Fibroblast of skin of left biceps (primary cell): Measurements from ENCODE around the gene PPFIBP2.

ENCODE experiments used
- DNase-seq, 2 experiments: peaks; one replicate each; pipeline ENCODE4 v3.0.0-alpha.2; 2013; ENCODE audit warnings: low read depth in 2 of 2

Gene PPFIBP2

DNA sequence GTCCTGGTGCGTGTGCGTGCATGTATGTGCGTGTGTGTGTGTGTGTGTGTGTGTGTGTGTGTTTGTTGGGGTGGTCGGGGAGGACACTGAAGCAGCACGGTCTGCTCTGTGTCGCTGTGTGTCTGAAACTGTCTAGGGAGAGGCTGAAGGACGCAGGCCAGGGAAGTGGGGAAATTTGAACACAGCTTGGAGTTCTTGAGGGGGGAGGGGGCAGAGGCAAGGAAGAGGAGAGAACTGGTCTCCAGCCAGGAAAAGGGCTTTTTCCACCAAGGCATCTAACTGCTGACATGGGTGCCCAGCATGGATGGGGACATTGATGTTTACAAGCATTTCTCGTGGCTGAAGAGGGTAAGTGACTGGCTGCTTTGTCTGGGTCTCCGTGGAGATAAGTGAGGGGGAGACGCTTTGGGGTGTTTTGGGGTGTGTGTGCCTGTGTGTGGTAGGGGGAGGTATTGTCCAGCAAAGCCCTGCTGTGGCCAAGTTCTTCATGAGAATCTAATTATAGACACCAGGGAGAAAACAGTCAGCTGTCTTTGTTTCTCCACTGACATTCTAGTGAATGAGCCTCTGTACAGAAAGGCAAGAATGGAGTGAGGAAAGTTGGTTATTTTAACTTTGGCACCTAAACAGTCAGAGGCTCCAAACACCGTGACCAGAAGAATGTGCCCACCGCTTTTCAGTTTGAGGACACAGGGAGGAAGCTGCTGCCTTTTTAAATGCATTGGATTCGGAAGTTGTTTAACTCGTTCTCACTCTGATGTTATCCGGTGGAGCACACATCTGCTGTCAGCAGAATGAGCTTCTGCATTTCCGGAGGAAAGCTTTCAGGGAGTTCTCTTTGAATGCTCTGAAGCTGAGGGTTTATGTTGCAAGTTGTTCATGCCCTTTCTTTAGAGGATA lies 63.7 kb downstream of the PPFIBP2 start:
- no peak for DNase-seq

DNA sequence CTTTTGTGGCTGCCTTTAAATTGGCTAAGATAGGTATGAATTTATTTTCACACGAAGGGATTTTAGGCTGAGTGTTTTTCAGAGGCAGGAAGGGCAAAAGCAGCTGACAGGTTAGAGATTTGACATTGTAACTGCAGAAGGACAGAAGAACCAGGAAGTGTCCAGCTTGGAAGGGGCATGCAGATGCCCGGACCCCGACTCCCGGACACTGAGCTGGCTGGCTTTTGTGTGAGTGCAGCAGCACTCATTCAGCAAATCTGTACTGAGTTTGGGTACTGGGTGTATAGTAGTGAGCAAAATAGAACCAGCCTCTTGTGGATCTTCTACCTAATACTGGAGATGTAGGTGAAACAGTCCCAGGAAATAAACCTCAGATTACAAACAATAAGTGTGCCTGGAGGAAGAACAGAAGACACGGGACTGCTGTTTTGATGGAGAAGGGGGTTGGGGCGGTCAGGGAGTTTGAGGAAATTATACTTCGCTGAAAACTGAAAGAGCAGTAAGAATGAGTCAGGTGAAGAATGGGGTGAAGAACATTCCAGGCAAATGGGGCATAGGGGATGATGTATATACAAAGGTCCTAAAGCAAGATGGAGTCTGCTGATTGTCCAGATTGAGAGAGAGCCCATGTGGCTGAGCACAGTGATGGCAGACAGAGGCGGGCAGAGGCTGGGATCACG lies 64.6 kb downstream of the PPFIBP2 start:
- DNase-seq, result no peak

DNA sequence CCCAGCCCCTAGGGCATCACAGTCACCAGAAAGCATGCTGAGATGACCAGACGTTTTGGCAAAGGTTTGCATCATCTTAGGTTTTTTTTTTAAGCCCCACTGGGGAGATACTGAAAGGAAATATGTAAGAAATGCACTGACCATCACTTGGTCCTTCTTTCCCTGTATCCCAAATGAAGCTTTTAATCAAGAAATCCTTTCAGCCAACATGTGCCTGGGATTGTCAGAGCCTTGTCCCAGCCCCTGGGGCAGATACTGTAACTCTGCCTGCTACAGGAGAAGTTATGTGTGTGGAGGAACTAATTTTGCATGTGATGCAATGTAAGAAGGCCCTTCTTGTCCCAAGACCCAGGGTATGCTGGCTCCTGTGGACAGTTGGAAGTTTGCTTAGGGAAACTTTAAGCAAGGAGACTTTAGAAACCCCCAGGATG lies 65.6 kb downstream of the PPFIBP2 start:
- DNase-seq, result no peak

DNA sequence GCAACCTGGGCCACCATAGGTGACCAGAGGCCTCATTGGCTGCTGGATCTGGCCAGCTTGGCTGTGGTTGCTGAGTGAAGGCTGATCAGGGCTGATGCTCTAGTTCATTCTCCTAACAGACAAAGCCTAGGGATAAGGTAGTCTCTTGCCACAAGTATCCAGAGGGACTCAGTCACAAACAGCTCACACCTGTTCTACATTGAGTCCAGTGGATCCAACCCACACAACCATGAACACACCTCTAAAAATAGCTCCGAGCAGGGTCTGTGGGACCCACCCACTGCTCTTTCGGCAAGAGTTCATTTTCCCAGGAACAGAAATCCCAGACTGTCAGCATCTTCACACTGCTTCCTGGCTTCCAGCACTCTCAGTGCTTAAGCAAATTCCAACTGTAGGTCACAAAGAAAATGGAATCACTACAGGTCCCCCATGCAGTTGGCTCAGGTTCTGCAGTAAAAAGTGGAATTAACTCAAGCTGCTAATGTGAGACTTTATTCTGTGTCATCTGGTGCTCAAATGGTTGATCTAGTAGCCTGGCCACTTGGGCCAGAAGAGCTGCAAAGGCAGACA lies 67.3 kb downstream of the PPFIBP2 start:
- DNase-seq, result no peak

DNA sequence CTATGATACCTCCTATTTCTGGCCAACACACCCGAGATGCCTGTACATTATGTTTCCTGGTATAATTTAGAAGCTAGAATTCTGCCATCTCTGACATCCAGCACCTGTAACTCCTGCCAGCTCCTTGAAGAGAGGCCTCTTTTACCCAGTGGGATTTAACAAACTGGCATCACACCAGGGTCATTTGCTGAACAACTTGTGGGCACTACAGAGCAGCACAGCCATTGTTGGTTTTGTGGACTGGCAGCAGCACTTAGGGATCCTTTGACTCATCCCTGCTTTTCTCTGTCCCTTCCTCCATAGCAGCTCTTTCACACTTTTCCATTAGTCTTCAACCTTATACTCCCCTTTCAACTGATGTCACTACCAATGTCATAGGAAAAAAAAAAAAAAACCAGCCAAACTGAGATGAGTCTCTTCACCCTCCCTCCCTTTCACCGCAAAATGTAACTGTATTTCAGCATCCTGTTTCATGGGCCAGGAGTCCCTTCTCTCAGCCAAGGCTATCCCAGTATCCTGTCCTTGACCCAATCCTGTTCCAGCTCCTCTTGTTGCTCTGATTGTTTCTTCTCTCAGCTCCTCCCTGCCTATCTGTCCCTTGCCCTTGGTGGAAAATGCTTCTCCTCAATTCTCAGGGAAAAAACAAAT lies 68.7 kb downstream of the PPFIBP2 start:
- no peak for DNase-seq

DNA sequence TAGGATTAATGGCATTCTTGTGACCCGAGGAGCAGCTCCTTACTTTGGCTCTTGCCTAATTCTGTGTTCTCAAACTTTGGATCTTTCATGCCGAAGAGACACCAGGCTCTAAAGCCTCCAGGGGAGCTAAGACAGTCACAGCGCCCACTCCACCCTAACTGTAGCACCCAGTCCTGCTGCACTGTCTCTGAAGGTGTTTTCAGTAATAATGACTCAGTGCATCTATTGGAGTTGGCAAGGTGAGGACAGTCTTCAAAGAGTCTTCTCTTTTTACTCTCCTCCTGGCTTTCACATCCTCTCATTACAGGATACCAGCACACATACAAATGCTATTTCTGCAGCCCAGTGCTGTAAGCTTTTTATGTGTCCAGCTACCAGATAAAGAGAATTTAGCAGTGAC lies 69.4 kb downstream of the PPFIBP2 start:
- DNase-seq, result no peak

DNA sequence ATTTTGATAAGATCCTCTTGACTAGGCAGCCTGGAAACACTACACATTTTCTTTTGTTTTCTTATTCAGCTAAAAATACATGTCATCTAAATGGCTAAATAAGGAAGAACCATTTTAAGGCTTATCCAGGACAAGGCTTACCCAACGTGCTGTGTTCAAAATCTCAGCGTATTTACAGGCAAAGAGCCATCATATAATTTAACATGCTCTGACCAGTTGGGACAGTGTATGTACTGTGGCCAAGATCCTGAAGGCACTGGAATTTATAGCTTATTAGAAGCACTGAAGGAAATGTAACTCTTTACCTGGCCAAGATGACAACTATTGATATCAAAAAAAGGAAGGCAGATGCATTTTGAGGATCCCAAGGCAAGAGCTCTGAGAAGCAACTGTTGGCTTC lies 71.1 kb downstream of the PPFIBP2 start:
- DNase-seq, result no peak

DNA sequence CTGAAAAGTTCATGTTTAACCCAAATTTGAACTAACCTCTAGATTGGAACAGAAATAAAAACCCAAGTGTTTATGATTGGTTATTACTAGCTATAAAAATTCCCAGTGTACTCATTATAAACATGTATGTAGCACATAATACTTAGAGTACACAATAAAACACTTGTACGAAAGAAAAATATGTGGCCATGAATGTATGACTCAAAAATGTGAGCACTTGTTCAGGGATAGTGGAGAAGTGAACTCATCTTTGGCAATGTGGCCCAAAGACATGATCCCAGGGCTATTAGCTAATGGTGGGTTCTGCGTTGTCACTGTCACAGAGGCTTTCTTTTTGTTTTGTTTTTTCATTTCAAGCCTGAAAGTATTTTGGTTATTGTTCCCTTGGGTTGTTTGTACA lies 72.0 kb downstream of the PPFIBP2 start:
- DNase-seq, result no peak

DNA sequence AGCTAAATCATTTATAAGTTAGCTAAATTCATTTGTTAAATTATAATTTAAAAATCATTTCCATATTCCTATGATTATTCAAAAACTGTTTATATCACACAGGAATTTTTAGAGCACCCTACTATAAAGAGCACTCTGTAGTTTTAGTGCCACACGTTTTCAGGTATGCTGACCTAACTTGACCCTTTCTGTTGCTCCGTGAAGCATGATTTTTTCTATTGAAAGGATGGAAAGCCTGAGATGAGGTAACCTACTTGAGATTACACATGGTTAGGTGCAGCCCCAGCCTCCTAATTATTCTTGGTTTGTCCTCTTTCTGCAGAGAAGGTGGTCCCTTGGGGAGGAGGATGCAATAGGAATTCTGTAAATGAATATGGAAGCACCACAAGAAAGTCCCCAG lies 72.6 kb downstream of the PPFIBP2 start:
- DNase-seq, result no peak

DNA sequence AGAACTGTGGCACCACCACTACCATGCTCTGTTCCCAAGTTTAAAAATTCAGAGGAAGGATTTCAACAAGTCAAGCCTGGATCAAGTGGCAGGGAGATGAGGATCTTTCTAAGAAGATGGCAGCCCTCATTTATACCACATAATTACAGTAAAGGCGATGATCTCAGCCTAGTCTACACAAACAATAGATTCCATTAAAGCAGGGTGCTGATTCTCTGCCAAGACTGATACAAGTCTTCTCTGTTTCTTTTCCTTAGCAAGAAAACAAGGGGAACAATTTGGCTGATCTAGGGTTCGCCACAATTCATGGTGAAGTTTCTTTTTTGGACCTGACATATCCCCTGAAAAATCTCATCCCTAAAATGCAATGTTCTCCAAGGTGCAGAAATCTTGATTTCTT lies 73.9 kb downstream of the PPFIBP2 start:
- DNase-seq, result no peak

DNA sequence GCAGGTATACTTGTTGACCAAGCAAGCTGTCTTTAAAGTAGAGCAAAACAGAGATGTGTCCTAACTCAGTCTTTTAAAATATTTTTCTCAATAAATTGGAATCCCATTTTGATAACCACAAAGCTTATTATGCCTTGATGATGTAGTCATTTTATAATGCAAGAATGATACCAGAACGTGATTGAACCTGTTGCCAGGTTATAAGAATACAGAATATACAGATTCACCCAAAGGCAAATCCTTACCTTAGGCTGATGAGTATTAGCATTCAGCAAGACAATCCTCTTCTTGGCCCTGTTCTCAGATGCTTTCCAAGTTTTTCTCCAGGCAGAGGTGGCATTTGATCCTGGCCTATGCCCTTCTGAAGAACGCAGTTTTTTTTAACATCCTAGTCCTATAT lies 76.1 kb downstream of the PPFIBP2 start:
- no peak for DNase-seq

DNA sequence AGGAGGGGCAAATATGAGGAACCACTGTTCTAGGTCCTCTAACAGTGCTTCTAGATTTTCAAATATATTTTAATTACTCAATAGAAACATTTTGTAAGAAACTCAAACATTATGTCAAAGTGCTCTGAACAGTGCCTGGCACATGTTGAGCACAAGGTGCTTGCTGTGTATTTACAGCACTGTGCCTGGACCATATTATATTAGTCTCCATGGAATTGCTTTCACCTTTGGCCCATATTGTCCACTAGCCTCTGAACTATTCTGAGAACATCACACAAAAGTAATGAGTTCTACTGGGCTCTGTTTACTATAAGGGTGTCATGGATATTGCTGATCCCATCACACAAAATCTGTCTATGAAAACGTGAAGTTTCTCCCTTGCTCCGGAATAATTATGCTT lies 76.7 kb downstream of the PPFIBP2 start:
- DNase-seq, result no peak

DNA sequence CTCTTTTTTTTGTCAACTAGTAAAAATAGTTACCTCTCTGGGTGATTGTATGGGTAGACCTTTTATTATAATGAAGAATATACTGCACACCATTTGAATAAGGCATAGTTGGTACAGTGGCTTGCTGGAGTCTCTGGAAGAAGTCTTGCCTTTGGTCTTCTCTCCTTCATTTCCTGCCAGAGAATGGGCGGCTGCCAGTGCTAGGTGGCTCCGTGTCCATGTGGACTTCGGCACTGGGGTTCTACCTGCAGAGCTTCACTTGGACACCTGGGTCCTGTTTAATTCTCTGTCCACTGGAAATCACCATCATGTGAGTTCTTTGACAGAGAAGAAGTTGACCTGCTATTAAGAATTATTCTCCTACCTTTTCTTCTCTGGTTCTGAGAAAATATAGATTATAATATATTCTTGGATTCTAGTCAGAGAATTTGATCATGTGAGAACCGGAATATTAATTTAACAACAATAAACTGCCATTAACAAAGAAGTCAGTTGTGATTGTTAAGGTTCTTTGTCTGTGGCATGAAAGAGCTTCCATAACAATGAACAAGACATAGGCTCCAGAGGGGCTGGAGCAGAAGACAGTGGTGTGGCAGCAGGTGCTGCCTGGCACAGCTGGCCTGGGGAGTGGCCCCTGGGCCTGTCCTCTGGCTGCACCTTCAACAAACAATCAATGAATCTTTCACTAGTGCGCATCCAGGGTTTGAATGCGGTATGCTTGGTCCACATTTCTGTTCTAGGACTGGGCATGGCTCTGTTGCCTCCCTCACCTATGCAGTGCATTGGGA lies 77.5 kb downstream of the PPFIBP2 start:
- DNase-seq, result no peak

DNA sequence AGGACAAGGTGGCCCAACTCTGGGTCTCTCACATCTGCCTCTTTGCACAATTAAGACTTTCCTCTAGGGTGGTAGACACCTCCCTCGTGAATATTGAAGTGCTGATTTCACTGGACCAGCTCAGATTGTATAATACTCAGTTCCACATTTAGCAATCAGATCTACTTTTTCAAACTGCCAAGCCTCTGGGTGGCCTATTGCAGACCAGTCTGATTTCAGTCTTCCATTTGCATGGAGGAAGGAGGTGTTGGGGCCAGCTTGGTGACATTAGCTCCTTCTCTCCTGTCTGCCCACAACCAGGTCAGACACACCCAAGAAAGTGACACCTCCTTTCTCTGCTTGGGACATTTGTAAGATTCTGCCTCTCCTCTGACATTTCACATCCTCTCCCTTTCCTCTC lies 78.2 kb downstream of the PPFIBP2 start:
- no peak for DNase-seq

DNA sequence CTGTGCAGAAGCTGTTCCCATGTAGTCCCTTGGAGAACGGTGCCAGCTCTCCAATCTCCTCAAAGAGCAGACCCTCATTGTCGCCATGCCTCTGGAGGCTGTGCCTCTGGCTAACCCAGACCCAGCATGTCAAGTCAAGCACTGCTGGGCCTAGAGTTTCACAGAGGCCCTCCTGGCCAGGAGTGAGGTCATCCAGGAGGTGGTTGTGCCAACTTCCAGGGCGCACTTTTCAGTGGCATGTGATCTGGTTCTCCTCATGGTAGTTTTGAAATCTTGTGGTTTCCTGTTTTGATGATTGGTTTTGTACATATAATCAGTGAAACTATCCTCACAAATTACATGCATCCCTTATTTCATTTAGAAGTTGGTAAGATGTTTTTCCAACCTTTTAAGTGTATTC lies 78.9 kb downstream of the PPFIBP2 start:
- DNase-seq, result no peak

DNA sequence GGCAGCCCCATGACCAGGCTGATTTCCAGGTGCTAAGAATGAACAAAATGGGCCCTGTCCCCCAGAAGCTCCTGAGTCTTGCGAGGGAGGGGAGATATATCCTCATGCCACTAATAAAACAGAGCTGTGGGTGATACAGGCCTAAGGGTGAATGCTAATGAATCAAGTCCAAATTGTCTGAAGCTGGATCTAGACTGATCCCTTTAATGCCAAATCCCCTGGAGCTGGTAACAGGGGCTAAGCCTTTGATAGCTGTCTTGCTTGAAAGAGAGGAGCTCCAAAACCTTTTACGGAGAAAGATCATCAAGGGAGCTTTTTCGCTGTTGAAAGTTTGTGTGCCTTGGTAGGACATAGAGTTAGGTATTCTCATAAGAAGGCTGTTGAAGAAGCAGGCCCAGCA lies 79.7 kb downstream of the PPFIBP2 start:
- DNase-seq, result no peak

DNA sequence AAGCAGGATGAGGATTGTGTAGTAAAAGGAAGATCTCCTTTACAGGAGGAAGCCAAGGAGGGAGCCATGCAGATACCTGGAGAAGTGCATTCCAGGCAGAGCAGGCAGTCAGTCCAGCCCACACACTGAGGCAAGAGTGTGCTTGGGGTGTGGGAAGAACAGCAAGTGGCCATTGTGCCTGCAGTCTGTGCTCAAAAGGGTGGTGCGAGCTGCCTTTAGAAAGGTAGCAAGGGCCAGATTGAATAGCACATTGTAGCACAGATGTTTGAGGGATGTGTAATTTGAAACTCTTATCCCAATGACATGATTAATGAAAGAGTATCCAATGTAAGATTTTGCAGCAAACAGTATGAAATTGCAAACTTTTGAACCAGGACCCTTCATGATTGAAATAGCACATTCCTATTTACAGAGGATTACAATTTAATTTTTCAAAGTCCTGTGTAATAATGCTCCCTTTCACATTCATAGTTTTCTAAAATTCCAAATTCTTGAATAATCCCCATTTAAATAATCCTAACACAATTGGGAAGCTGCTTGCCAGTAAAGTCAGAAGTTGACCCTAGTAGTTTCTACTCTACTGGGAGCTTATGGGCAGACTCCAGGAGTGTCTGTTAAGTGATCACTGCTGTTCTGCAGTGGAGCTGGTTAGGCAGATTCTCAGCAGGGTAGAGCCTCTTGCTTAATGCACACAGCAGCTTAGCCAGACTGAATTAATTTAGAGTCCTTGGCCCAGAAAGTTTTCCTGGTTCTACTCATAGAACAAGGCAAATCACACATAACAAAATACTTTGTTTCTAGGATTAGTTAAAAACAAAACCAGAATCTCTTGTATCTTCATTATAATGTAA lies 81.4 kb downstream of the PPFIBP2 start:
- peak in 1 of 2 experiments; percentile 31 for DNase-seq

DNA sequence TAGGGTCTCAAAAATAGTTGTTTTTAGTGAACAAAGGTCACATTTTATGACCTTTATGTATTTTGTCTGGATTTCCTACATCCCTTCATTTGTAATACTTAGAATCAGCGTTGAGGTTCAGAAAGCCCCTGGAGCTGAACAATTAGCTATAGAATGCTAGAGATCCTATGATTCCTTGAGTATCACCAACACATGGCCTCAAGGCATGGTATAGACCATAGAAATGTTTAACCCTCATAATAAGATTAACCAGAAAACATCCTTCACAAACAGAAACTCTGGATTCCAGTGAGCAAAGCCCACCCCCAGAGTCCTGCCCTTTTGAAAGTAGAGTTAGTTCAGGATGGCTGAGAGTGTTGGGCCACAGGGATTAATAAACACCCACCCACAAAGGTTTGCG lies 82.2 kb downstream of the PPFIBP2 start:
- no peak for DNase-seq

DNA sequence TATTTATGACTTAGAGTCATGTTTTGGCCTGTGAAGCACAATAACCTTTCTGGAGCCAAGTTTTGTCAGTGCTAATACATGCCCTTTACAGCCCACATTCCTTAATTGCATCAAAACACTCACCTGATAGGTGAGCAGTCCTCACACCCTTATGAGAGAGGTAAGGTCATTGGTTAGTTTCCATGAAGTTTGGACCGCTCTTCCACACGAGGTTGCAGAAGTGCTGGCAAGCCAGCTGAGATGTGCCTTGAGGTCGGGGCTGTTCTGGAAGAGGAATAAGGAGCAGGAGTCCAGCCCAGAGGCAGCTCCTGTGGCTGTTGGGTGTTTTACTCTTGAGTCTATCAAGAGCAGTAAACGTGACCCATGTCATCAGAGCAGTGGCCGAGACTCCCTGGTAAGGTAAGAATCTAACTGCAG lies 83.2 kb downstream of the PPFIBP2 start:
- no peak for DNase-seq

DNA sequence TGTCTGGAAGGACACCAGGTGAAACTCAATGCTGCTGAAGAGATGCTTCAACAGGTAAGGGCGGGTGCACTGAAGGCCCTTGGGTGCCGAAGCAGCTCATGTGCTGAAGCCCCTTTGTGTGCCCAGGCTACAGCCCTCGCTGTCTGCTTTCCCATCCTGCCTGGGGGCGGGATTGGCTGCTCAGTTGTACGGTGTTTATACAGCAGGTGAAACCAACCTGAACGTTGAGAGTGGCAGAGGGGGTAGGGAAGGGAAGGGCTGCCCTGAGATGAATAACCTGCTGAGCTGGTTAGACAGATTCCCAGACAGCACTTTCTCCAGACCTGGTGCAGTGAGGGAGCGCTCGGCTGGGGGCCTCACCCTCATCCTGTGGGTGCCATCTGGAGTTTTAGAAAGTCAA lies 83.8 kb downstream of the PPFIBP2 start:
- DNase-seq, result no peak

DNA sequence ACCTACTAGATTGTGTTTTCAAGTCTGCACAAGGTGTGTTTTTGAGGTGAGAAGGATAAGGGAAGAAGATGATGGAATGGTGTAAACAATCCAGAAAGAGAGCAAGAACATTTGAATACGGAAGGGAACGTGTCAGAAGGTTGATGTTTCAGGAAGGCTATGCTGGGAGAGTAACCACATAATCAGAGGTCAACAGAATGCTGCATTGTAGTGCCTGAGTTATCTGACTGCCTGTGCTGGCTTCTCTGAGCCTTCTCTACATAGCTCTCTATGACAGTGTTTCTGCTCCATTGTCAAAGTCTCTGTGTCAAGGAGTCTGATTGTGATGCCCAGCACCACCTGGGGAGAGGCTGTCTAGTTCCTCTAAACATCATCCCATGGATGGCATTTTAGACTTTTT lies 85.4 kb downstream of the PPFIBP2 start:
- DNase-seq, result no peak
